Endometrial microvascular endothelial cells (primary cell): ENCODE results near the gene FEZF1. TPM values are rescaled to one million over a fixed set of nuclear protein-coding genes. Genes with fewer than 3 reads are reported as not detected.

Experiments
- in situ Hi-C: cut with HindIII; loops from 2 replicates; pipeline ENCODE4 v1.10.0; 2017; ENCODE audit warnings: low sequenced_read_pairs, low pct_unique_long_range_greater_than_20kb; ENCODE audit errors: inconsistent ontology term
- total RNA-seq: library from RNA; depleted of rRNA; stranded (reverse); fragments of >200 nt; gene quantifications from one replicate; pipeline ENCODE4 v1.2.3, GENCODE V29; 2015; ENCODE audit errors: inconsistent ontology term

The FEZF1 gene
- total RNA-seq, 1 donor from 2014 or later, result not detected

DNA sequence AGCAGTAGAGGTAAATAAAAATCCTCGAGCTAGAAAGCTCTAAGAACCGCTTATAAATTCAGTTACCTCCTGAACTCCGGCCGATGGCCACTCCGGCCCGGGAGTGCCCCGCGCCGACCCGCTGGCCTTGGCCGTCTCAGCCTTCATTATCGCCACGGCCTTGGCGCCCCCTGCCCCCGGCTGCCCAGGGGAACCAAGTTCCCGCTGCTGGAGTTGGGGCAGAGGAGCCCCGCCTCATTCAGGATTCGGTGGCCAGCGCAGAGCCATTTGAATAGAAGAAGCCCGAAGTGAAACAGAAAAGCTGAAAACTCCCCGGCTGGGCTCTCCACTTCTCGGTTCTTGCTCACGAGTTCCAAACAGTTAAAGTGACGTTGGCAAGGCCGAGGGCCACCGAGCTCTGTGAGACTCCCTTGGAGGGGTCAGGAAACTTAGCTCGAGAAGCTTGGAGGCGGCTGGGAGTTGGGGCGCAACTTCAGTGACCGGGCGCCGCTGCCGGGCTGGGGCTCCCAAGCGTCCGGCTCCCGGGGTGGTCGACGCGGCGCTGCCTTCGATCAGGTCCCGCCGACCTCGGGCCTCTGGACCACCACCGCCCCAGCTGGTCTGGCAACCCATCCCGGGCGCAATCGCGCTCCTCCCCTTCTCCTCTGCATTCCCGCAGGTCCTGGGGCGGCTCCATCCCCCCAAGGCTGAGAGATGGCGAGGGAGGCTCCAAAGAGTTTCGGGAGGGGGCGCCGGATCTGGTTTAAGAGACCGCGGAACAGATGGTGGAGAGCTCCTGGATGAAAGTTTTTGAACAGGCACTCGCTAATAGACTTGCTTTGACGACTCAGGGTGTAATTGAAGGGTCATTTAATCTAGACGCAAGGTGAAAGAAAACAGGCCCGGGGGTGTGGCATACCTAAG lies 5.8 kb upstream of the FEZF1 start:
- in situ Hi-C loops, result loop anchor here (10.0 kb wide), 1 partner anchor 224 kb away; no protein-coding TSS in a partner anchor

DNA sequence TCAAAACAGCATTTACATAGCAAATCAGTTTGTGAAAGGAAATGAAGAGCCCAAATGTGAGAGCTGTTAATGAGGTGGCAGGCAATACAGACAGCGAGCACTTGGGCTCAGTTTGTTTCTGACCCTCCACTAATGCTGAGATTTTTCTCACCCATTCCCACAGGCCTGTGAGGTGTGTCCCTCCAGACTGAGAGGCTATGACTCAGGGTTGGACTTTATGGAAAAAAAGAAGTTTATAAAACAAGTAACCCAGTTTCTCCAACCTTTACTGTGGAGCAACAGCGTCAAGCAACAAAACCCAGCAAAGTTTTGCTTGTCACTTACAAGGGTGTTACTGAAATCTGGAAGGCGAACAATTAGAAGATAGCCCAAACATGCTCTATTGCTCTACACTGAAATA lies 4.9 kb upstream of the FEZF1 start:
- in situ Hi-C loops, result no loop called here

DNA sequence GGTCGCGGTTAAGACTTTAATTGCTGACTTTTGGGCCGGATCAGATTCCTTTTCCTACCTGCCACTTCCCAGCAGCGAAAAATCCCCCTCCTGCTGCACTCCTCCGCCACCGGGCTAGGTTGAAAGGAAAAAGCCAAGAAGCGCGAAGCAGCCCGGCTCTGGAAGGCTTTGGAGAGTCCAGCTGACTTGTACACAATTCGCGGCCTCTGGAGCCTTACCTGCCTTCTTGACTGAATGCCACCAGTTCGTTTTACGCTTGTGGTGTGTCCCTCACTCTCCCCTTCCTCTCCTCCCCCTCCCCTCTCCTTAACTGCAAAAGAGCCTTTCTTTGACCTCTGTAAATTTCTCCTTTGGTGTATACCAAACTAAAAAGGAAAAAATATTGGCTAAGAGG lies 2.7 kb upstream of the FEZF1 start:
- in situ Hi-C loops, result no loop called here

DNA sequence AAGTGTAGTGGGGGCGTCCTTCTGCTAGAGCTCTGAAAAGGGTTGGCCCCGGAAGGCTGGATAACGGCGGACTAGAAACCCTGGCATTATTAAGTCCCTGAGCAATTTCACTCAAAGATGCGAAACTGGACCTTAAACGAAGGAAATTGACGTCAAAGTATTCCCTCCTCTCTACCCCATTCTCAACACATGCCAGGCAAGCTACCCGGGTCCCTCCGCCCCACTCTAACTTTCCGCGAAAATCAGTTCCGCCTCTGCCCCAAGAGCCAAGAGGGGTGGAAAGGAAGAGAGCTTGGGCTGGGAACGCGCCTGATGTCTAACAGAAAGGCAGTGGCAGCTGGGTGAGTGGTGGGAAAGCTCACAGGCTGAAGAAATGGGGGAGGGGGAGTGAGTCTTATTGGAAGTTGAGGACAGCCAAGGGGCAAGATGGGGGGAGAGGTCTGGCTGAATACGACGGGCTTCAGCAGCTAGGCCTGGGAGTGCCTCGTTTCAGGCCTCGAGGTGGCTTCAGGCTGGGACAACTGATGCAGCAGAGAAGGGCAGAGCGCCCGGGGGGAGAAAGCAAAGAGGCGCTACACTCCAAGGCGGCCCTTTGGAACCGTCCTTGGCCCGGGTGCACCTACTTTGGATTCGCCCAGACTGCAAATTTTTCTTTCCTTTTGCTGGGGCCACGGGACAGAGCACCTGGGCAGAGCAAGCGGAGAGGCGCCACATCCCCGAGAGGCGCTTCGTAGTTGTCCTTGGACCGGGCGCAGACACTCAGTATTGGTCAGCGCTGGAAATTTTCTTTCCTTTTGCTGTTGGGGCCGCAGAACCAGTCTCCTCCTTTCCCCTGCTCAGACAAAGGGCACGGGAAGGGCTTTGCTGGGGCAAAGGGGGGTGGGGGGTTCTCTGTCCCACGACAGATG lies 2.0 kb upstream of the FEZF1 start:
- in situ Hi-C loops, result no loop called here

DNA sequence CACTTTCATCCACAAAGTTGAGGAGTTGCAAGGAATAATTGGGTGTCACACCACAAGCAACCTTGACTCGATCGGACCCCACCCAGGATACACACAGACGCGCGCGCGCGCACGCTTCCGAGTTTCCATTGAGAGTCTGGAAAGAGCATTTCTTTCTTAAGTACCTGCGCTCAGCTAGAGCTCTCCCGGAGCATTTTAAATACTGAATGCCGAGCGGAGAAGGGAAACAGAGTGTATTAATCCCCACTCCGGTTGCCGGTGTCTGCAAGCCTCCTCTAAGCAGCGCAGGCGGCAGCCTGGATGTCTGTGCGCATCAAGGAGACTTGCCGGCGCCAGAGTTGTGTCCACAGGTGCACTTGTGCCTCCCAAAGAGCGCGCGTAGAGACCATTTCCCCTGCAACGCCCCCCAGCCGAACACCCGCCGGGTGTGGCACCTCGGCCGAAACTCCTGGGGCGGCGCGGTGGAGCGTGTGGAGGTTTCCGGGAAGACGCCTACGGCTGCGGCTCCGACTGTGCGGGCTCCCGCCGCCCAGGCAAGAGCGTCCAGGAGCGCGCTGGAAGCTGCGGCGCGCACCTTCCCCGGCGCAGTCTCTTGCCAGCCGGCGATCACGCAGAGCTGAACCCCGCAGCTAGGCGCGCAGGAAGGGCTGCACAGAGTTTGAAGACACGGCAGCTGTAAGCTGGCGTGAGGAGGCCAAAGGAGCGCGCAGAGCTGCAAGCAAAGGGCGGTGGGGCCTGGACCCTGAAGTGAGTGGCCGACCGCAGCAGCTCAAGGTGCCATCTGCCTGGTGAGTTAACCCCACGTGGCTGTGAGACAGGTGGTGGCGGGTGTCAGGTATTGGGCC lies 1.1 kb upstream of the FEZF1 start:
- in situ Hi-C loops, result no loop called here

DNA sequence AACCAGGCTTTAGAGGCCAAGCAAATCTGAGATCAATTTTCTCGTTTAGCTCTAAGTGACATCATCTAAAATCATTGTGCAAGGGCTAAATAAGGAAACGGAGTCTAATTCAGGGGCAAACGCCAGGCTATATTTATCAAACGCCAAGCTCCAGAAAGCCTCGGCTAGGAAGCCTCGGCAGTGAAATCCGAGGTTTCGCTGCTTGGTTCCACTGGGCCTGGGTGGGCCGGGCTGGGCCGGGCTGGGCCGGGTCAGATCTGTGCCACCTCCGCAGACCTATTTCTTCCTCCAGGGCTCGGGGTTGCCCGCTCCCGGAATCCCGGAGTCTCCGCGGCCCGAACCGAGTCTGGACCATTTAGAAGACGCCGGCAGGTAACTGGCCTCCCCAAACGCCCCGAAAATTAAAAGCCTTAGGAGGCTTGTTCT lies 459 bp upstream of the FEZF1 start:
- in situ Hi-C loops, result no loop called here

DNA sequence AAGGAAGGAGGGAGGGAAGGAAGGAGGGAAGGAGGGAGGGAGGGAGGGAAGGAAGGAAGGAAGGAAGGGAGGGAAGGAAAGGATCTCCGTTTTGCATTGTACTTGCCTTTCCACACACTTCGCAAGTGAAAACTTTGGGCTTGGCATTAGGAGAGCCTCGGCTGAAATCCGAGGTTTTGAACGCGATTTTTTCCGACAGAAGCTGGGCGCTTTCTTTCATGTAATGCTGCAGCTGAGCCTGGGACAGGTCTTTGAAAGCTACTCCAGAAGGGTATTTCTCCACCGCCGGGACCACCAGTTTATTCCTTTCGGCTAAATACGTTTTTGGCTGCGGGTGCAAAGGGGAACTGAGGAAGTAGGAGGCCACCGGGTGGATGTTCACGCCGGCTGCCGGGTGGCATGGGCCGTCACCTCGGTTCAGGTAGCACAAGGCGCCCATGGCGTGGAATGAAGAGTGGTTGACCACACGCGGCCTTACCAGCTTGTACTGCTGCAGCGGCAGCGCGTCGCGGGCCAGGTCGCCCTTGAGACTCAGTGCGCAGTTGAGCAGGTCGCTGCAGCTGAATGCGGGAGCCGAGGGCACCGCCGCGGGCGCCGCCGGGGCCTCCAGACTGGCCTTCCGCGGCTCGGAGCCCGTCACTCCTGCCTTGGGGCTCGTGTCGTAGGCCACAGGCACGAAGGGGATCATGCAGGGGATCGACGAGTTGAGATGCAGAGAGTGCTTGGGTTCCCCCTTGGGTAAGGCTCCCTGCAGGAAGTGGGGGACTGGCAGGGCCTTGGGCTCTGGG lies 825 bp downstream of the FEZF1 start:
- in situ Hi-C loops, result no loop called here

DNA sequence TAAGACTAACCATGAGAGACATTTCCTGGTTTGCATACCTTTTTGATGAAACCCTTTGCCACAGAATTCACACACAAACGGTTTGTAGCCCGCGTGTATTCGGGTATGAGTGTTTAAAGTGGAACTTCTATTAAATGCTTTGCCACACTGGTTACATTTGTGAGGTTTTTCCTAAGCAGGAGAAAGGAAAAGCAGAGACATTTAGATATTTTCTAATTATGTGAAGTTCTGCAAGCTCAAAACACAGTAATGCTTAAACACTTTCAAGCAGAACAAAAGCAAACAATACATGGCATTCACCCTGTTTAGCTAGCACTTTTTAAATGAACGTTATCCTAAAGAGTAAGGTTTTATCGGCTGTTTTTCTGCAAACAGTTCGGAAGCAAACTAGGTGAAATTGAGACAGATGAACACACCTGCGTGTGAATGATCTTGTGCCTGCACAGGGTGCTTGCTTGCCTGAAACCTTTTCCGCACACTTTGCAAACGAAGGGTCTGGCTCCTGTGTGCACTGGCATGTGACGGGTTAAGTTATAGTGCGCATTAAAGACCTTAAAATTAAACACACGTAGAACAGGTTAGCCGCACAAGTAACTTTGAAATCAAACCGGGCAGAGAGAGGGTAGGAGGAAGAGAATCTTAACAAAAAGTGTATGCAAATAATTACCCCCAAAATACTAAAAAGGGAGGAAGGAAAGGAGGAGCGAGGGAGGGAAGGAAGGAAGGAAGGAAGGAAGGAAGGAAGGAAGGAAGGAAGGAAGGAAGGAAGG lies 1.6 kb downstream of the FEZF1 start:
- in situ Hi-C loops, result no loop called here

DNA sequence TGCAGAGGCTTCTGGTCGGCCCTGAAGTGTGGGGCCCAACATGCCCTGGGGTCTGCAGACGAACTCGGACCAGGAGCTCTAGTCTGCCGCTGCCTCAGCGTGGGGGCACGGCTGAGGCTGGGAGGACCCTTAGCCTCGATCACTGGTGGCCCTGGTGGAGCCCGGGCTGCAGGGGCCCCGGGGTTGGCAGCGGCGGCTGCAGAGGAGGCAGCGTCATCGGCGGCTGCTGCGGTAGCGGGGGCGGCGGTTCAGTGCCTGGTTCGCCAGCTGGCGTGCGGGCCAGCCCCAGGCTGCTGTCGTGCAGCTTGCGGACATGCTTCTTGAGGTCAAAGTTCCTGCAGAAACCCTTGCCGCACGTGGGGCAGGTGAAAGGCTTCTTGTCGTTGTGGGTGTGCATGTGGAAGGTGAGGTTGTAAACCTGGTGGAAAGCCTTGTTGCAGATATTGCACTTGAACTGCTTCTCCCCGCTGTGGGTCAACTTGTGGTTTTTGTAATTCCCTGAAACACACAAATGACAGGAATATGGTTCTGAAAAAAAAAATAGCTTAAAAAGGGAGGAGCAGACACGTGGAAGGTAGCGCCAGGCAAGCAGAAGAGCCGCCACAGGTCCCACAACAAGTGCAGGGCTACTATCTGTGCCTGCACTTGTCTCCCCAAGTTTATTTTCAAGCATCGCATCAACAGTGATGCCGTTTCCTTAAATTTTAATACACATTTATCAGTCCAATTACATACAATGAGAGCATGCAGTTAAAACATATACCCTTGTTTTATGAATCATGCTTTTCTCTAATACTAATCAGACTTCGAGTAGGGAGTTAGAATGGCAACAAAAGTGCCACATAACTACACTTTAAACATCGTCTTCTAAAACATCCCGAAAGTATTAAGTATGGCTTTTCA lies 2.4 kb downstream of the FEZF1 start:
- in situ Hi-C loops, result no loop called here

DNA sequence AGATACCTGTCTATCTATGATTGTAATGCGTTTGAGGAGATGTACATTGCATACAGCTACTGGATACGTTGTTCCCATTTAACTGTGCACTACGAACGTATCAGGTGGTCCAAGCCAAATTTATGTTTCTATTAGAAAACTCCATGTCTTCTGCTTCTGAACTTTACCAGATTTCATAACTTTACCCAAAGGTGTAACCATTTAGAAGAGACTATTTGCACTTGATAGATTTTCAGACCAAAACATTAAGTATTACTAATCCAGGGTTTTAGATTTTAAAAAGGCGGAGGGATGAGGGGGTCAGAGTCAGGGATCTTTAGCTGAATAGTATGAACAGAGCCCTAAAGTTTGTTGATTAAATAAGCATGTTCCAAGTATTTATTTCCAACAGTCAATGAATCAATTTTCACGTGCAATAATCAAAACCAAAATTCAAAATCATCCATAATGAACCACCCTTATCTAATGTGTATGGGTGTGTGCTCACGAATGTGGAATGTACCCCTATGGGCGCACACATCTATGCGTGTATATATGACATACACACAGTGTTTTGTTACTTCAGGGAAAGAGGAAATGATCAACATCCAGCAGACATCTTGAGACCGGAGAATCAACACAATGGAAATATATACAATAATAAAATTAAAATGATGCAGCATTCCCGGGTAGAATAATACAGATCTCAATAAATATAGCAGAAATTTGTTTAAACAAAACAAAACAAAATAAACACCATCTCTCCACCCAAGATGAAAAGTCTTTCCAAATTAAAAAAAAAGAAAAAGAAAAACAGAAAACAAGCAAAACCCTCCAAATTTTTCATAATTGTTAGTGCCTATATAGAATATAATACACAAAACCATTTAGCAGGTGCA lies 3.4 kb downstream of the FEZF1 start:
- in situ Hi-C loops, result no loop called here

DNA sequence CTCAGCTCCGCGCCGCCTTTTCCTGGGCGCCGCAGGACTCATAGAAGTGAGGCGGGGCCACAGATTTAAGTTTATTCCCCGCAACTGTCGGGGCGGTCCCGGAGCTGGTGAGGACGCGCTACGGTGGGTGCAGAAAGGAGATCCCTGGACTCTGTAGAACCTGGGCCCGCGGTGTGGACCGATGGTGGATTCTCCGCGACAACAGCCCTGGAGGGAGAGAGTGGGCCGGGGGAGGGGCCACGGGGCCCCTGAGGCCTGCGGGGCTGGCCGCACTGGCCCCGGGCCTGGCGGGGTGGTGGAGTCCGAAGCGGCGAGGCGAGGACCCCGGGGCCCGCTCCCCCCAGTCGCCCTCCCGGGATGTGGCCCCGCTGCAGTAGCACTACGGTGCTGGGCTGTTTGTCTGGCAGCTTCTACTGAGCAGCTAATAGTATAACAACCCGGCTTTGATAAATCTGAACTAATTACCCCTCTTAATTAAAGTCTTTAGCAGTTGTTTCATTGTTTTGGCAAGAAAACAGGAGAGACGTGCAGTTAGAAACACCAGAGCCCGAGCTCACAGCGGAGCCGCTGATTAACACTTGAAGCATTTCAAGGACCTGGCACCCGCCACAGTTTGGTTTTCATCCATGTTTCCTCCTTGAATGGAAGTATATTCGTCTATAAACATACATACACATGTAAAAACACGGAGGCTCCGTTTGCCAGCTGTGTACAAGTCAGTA lies 4.2 kb downstream of the FEZF1 start:
- in situ Hi-C loops, result no loop called here

DNA sequence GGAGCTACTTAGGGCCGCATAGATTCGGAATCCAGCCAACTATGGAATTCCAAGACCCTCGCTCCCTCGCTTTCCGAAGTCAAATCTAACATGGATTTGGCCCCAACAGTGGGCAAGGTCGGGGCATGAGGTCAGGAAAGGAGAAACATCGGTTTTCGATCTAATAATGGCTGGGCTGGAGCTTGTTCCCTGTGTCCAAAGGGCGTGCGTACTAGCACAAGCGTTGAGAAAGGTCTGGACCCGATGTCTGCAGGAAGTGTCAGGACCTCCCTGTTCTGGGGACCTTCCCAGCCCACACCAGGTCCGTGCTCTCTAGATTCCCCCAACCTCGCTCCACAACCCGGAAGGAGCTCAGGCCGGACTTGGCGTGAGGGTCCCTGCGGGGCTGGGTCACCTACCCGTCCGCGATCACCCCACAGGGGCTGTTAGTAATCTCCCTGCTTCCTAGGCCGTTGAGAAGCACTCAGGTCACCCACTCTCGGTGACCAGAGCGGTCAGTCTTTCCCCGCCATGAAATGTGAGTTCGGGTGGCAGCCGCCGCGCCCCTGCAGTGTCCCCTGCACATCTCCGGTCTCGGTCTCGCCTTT lies 4.8 kb downstream of the FEZF1 start:
- in situ Hi-C loops, result no loop called here

DNA sequence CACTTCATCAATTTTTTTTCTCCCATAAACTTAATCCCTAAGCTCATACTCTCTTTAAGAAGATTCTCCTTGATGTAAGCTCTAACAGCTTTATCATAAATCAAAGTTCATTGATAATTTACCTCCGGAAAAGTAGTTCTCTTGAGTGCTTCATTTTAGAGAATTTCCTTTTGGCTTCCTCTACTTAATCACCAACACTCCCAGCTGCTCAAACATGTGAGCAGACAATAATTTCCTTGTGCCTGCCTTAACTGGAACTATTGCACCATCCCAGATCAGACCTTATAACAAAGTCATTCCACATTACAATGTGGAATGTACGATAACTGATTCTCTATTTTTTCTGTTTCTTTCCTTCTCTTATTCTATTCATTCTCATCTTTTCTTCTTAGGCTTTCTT lies 5.9 kb downstream of the FEZF1 start:
- in situ Hi-C loops, result no loop called here

DNA sequence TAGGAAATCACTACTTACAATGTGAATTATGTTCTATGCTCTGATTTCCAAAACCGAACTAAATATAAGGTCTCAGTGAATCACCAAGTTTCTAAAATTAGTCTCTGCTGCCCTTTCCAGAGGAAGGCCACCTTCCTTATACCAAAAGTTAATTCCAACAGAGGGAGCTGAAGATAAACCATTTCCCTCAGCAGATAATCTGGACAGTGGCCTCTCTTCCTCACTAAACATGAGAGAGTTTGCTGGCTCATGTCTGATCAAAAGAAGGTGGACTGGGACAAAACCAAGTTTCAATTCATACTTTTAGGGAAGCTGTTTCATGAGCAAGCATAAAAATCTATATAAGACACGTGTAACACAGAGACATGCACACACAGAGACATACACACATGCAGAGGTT lies 6.4 kb downstream of the FEZF1 start:
- in situ Hi-C loops, result no loop called here

DNA sequence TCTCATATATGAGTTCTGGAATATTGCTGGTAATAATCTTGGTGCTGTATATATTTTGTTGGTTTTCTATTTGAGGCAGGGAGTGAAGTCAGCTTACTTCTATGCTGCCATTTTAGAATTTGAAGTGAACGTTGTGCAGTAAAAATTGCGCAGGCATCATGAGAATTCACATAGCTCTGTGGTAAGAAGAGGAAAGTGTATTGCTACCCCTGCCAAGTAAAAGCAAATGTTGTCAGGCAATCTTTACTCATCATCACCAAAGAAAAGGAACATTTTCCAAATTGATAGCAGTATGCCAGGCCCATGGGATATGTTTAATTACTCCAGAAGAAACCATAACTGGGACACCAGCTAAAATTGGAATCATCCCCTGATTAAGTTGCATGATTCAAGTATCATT lies 13.4 kb downstream of the FEZF1 start:
- in situ Hi-C loops, result no loop called here
